HAP-1 (cell line): ENCODE data around the gene PIP5K1C.

Experiments used
- DNase-seq, 2 experiments: peaks; one replicate each; pipeline ENCODE4 v3.0.0-alpha.2; 2016 to 2020; ENCODE audit warnings: low spot score in 2 of 2
- H3K27me3 ChIP-seq: fragments of 250-450 bp; sonication (Bioruptor Pico); 2 replicates; pipeline ENCODE4 v1.5.1; 2020; ENCODE audit warnings: low read depth, mild to moderate bottlenecking, moderate library complexity
- H3K36me3 ChIP-seq: fragments of 250-450 bp; sonication (Bioruptor Pico); replicated peaks from 2 replicates; pipeline ENCODE4 v1.5.1; 2020; ENCODE audit warnings: mild to moderate bottlenecking
- H3K4me1 ChIP-seq: fragments of 250-450 bp; sonication (Bioruptor Pico); 2 replicates; pipeline ENCODE4 v1.5.1; 2020; ENCODE audit warnings: mild to moderate bottlenecking
- H3K4me3 ChIP-seq: fragments of 250-450 bp; sonication (Bioruptor Pico); 2 replicates; pipeline ENCODE4 v1.5.1; 2020; ENCODE audit warnings: mild to moderate bottlenecking, moderate library complexity
- H3K9me3 ChIP-seq: fragments of 250-450 bp; sonication (Bioruptor Pico); 2 replicates; pipeline ENCODE4 v1.5.1; 2020; ENCODE audit warnings: mild to moderate bottlenecking, moderate library complexity
- in situ Hi-C: fragments of 300-500 bp; cut with MboI; formaldehyde crosslinking; loops from 3 replicates; pipeline ENCODE4 v1.14.3; 2020; ENCODE audit warnings: low sequenced_read_pairs, inconsistent platforms, mixed read lengths

Gene PIP5K1C

DNA sequence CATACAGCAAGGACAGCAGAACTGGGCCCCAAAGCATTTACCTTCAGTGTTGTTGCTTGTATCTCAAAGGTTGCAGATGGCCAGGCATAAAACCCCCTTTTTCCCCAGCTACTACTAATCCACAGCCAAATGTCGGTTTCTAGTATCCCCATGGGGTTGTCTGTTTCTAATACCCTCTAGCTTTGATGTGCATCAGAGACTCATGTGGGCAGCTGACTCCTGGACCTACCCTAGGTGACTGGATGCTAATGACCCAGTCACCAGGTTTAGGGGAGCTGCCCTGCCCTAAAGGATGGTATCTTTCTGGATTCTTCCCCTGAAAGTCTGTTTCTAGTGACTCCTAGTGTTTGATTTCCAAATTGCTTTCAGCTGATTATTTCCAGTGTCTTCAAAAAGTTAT lies 31.8 kb upstream of the PIP5K1C start:
- Histone ChIP-seq H3K9me3 (no peaks in the 10 kb centered on the region), H3K4me1 (no peaks in the 10 kb centered on the region), H3K4me3 (no peak overlapping the region), H3K27me3 (no peaks in the 10 kb centered on the region; the same call in 1 of the 2 replicates), H3K36me3 (no peaks in the 10 kb centered on the region)
- in situ Hi-C loops: no loop called here
- no peak for DNase-seq

DNA sequence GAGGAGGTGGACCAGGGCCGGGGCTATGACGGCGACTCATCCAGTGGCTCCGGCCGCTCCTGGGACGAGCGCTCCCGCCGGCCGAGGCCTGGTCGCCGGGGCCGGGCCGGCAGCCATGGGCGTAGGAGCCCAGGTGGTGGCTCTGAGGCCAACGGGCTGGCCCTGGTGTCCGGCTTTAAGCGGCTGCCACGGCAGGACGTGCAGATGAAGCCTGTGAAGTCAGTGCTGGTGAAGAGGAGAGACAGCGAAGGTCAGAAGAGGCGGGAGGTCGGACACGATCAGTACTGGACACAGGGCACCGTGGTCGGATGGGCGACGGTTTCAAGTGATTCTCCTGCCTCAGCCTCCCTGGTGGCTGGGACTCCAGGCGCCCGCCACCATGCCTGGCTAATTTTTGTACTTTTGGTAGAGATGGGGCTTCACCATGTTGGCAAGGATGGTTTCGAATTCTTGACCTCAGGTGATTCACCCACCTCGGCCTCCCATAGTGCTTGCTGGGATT lies 30.2 kb upstream of the PIP5K1C start:
- no peak overlapping the region for H3K4me3 ChIP-seq
- no peaks in the 10 kb centered on the region for H3K36me3 ChIP-seq
- no peaks in the 10 kb centered on the region for H3K9me3 ChIP-seq
- H3K27me3 ChIP-seq: no peaks in the 10 kb centered on the region
- H3K4me1 ChIP-seq: no peaks in the 10 kb centered on the region
- in situ Hi-C loops: no loop called here
- no peak for DNase-seq

DNA sequence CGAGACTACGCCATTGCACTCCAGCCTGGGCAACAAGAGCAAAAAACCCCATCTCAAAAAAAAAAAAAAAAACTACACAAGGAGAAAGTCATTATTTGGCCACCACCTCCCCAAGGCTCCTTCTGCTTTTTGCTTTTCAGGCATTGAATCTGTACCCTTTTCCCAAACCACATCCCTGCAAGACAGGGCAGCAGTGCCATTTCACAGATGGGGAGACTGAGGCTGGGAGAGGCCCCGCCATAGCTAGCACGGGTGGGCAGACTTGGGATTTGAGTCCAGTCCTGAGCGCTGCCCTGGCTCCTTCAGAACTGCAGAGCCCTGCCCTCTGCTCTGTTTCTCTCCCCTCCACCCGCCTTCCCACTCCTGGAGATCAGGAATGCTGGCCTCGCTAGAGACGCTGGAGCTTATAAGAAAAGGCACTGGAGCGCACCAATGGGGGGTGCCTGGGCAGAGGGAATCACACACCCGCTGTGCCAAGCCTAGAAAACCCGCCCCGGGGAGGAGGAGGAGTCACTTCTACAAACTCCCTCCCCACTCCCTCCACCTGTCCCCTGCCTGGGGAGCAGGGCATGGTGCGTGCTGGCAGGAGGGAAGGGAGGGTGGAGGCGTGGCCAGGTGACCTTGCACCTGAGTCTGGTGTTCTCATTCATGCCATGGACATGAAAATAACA lies 25.5 kb upstream of the PIP5K1C start:
- H3K4me1 ChIP-seq: peaks cover 4% of the 10 kb centered on the region
- H3K4me3 ChIP-seq: no peak overlapping the region
- no peak for DNase-seq
- peaks cover 4% of the 10 kb centered on the region; the same call in 1 of the 2 replicates for H3K27me3 ChIP-seq
- no peaks in the 10 kb centered on the region for H3K9me3 ChIP-seq
- H3K36me3 ChIP-seq: no peaks in the 10 kb centered on the region
- in situ Hi-C loops: no loop called here

DNA sequence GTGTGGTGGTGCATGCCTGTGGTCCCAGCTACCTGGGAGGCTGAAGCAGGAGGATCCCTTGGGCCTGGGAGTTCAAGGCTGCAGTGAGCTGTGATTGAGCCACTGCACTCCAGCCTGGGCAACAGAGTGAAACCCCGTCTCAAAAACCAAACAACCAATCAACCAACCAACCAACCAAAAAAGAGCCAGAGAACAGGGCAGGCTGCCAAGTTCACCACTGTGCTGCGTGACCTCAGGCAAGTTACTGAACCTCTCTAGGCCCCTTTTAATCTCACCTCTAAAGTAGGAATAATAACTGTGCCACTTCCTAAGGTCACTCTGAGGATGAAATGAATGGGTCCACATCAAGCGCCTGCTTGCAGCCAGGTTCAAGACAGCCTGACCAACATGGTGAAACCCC lies 24.9 kb upstream of the PIP5K1C start:
- Histone ChIP-seq H3K4me1 (peaks cover 4% of the 10 kb centered on the region), H3K4me3 (no peak overlapping the region), H3K9me3 (no peaks in the 10 kb centered on the region), H3K27me3 (peaks cover 4% of the 10 kb centered on the region; the same call in 1 of the 2 replicates), H3K36me3 (no peaks in the 10 kb centered on the region)
- no peak for DNase-seq
- in situ Hi-C loops: no loop called here

DNA sequence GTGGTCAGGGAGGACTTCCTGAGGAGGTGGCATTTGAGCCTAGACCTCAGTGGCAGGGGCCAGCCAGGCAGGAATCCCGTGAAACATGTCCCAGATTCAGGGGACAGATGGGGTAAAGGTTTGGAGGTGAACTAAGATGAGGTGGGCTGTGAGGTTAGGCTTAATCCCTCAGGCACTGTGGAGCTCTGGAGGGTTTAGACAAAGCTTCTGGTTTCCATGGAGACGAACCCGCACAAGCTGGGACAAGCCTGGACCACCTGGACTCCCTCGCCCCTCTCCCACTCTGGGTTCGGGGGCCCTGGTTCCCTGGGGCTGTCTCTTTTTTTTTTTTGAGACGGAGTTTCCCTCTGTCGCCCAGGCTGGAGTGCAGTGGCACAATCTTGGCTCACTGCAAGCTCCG lies 23.6 kb upstream of the PIP5K1C start:
- peaks cover 4% of the 10 kb centered on the region; the same call in 1 of the 2 replicates for H3K27me3 ChIP-seq
- H3K9me3 ChIP-seq: no peaks in the 10 kb centered on the region
- in situ Hi-C loops: no loop called here
- DNase-seq: peak; percentile 28 to 47
- H3K4me1 ChIP-seq: peaks cover 4% of the 10 kb centered on the region
- H3K4me3 ChIP-seq: no peak overlapping the region
- no peaks in the 10 kb centered on the region for H3K36me3 ChIP-seq

DNA sequence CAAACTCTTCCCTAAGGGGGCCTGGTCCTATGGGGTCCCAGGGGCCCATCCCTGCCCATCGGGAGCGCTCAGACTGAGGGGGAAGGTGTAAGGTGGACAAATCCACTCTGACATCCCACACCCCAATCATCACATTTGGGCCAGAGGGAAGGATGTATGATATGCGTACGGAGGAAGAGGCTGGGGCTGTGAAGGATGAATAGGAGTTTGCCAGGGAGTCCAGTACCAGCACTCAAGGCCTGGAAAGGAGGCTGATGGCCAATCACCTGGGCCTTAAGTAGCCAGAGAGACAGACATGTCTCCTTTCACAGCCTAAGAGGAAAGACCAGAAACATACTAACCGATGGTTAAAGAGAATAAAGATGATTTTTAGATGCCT lies 22.8 kb upstream of the PIP5K1C start:
- Histone ChIP-seq H3K27me3 (peaks cover 4% of the 10 kb centered on the region; the same call in 1 of the 2 replicates), H3K36me3 (no peaks in the 10 kb centered on the region), H3K9me3 (no peaks in the 10 kb centered on the region), H3K4me3 (no peak overlapping the region), H3K4me1 (peaks cover 4% of the 10 kb centered on the region)
- no peak for DNase-seq
- in situ Hi-C loops: no loop called here

DNA sequence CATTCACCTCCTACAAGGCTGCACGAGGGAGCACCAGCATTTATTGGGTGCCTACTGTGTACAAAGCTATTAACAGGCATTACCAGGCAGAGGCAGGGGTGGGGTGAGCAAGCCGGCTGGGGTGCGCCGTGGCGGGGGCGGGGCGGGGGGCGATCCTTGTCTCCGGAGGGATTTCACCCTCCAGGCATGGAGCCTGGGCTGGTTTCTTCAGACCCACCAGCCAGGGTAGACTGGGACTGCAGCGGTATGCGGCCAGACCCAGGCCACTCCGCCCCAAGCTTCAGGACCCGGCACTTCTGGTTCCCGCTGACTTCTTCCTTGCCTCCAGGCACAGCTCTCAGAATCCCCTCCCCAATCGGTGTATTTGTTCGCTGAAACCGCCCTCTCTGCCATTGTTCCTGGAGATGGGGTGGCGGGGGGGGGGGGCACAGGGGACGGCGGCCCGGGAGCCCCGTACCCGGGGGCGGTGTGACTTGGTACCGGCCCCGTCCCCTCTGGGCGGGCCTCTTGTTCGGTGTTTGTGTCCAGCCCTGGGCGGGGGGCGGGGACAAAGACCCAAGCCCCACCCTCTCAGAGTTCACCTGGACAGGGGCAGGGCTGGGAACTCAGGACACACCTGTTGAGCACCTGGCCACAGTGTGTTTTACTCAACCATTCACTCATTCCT lies 22.3 kb upstream of the PIP5K1C start:
- Histone ChIP-seq H3K4me1 (peaks cover 4% of the 10 kb centered on the region), H3K9me3 (no peaks in the 10 kb centered on the region), H3K36me3 (no peaks in the 10 kb centered on the region), H3K27me3 (peaks cover 4% of the 10 kb centered on the region; the same call in 1 of the 2 replicates), H3K4me3 (peak overlapping the region; percentile 32)
- in situ Hi-C loops: no loop called here
- DNase-seq: peak in 1 of 2 experiments; percentile 46

DNA sequence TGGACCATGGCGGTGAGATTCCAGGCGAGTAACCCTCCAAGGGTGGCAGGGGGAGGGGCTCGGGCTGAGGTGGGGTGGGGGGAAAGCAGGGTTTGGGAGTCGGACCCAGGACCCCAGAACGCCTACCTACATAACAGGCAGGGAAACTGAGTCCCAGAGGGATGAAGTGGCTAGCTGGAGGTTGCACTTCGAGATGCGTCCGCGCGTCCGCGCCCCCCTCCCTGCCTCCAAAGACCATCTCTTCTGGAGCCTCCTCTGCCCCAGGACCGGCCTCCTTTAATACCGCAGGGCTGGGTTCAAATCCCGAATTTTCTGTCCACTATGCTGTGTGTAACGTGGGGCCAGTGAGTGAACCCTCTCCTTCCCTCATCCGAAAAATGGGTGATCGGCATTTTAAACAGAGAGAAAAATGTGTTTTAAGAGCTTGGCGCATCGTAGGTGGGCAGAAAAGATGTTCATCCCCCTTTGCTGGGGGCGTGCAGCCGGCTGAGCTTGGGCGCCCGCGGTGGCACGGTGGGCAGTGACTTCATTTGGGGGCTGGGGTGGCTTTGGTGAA lies 21.7 kb upstream of the PIP5K1C start:
- peaks cover 4% of the 10 kb centered on the region; the same call in 1 of the 2 replicates for H3K27me3 ChIP-seq
- H3K4me1 ChIP-seq: peaks cover 4% of the 10 kb centered on the region
- H3K36me3 ChIP-seq: no peaks in the 10 kb centered on the region
- no peak for DNase-seq
- H3K9me3 ChIP-seq: no peaks in the 10 kb centered on the region
- in situ Hi-C loops: no loop called here
- H3K4me3 ChIP-seq: peak overlapping the region; percentile 32

DNA sequence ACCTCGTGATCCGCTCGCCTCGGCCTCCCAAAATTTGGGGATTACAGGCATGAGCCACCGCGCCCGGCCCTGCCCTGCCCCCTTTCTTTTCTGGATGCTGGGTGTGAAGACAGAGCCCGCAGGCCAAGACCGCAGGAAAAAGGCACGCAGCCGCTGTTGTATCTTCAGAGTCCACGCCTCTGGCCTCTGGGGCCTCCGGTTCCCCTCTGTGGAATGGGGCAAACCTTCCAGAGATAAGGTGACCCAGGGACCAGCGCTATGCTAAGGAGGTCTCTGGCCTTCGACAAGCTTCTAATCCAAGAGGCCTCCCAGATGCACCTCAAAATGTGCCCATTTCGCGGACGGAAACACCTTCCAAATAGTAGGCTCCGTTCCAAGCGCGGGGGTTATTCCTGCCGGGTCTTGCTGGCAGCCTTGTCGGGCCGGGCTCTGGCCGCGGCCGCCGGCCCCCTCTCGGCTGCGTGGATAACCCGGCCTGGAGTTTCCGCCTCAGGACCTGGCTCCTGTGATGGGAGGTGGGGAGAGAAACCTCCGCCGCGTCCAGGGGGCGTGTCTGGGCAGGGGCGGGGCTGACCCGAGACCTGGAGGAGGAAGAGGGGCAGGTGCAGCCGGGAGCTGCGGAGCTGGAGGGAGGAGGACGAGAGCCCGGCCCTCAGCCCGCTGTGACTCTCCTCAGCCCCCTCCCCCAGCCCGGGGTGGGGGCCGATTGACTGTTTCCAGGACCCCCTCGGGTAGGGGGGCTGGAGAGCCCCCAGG lies 21.0 kb upstream of the PIP5K1C start:
- peak overlapping the region; percentile 32 for H3K4me3 ChIP-seq
- H3K27me3 ChIP-seq: peaks cover 4% of the 10 kb centered on the region; the same call in 1 of the 2 replicates
- peak; percentile 84 to 97 for DNase-seq
- in situ Hi-C loops: no loop called here
- no peaks in the 10 kb centered on the region for H3K36me3 ChIP-seq
- H3K9me3 ChIP-seq: no peaks in the 10 kb centered on the region
- peaks cover 4% of the 10 kb centered on the region for H3K4me1 ChIP-seq

DNA sequence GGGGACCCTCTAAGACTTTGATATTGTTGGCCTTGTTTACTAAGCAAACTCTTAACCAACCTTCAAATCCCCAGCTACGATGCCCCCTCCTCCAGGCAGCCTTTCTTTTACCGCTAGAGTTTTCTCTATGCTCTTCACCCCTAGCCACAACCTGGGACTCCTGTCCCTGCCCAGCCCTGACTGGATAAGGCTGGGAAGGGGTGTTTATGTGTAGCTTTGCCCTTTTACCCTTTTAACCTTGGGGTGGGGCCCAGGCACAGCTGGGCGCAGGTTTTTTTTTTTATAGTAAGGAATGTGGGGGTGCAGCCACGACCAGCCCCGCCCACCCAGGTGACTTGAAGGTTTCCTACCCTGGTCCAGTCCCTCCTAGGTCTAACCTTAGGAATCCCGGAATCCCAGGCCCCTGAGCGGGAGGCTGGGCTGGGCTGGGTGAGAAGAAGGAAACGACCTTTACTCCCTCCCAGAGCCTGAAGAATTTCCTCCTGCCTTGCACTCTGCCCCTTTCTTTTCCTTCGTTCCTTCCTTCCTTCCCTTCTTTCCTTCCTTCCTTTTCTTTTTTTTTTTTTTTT lies 20.2 kb upstream of the PIP5K1C start:
- in situ Hi-C loops: no loop called here
- Histone ChIP-seq H3K36me3 (no peaks in the 10 kb centered on the region), H3K9me3 (no peaks in the 10 kb centered on the region), H3K4me3 (no peak overlapping the region), H3K27me3 (peaks cover 4% of the 10 kb centered on the region; the same call in 1 of the 2 replicates), H3K4me1 (peaks cover 4% of the 10 kb centered on the region)
- DNase-seq: no peak

DNA sequence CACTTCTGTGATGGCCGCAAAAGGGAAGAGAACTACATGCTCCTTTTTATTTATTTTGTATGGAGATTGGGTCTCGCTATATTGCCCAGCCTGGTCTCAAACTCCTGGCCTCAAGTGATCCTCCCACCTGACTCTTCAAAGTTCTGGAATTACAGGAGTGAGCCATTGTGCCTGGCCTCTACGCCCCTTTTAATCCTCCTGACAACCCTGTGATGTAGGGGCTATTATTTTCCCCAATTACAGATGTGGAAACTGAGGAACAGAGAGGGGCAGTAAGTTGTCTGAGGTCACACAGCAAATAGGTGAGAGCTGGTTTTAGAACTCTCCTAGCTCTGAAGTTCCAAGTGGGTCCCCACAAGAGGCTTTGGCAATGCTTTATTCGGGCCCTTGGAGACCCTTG lies 19.6 kb upstream of the PIP5K1C start:
- H3K27me3 ChIP-seq: peaks cover 4% of the 10 kb centered on the region; the same call in 1 of the 2 replicates
- H3K36me3 ChIP-seq: no peaks in the 10 kb centered on the region
- in situ Hi-C loops: no loop called here
- no peak for DNase-seq
- H3K4me3 ChIP-seq: no peak overlapping the region
- H3K4me1 ChIP-seq: peaks cover 4% of the 10 kb centered on the region
- no peaks in the 10 kb centered on the region for H3K9me3 ChIP-seq

DNA sequence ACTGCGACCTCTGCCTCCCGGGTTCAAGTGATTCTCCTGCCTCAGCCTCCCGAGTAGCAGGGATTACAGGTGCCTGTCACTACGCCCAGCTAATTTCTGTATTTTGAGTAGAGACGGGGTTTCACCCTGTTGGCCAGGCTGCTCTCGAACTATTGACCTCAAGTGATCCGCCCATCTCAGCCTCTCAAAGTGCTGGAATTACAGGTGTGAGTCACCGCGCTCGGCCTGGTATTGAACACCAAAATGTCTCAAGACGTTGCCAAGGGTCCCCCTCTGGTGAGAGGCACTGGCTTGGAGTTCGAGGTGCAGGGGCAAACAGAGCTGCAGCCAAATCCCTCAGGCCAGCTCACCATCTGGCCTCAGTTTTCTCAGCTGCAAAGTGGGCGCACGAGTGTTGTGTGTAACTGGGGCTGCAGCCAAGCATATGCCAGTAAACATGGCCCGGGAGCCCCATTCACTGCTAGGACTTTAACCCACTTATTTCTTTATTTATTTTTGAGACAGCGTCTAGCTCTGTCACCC lies 15.9 kb upstream of the PIP5K1C start:
- Histone ChIP-seq H3K4me1 (no peaks in the 10 kb centered on the region; the same call in 1 of the 2 replicates), H3K9me3 (no peaks in the 10 kb centered on the region), H3K27me3 (no peaks in the 10 kb centered on the region), H3K36me3 (no peaks in the 10 kb centered on the region), H3K4me3 (no peak overlapping the region)
- in situ Hi-C loops: no loop called here
- DNase-seq: no peak
